H9 (cell line): ENCODE results near the gene RPS27L. TPM values are rescaled to one million over a fixed set of nuclear protein-coding genes. Genes with fewer than 3 reads are reported as not detected.
A peak's percentile ranks its signal among the peaks of the same experiment; 100 is the strongest.

Experiments used
- DNase-seq: peaks from one replicate; pipeline ENCODE4 v3.0.0-alpha.2; 2017
- H2AFZ ChIP-seq: one replicate; pipeline ENCODE4 v1.6.1; 2013; ENCODE audit warnings: mild to moderate bottlenecking, low read length, control low read depth, moderate library complexity
- H2AK5ac ChIP-seq: 2 replicates; pipeline ENCODE4 v1.6.1; 2013; ENCODE audit warnings: low read length, control low read depth, mixed read lengths; ENCODE audit not compliant: insufficient read length
- H2BK120ac ChIP-seq: one replicate; pipeline ENCODE4 v1.6.1; 2013; ENCODE audit warnings: low read depth, mild to moderate bottlenecking, low read length, control low read depth, inconsistent platforms; ENCODE audit not compliant: poor library complexity, severe bottlenecking
- H2BK12ac ChIP-seq: 2 replicates; pipeline ENCODE4 v1.6.1; 2013; ENCODE audit warnings: low read length, control low read depth, mixed read lengths, low read depth; ENCODE audit not compliant: insufficient read length
- H2BK15ac ChIP-seq: 2 replicates; pipeline ENCODE4 v1.6.1; 2013; ENCODE audit warnings: low read depth, low read length, control low read depth
- H2BK20ac ChIP-seq: one replicate; pipeline ENCODE4 v1.6.1; 2013; ENCODE audit warnings: low read depth, mild to moderate bottlenecking, low read length, control low read depth, inconsistent platforms; ENCODE audit not compliant: poor library complexity, severe bottlenecking
- H2BK5ac ChIP-seq: 2 replicates; pipeline ENCODE4 v1.6.1; 2013; ENCODE audit warnings: low read length, control low read depth, mixed read lengths; ENCODE audit not compliant: insufficient read length
- H3K14ac ChIP-seq: 2 replicates; pipeline ENCODE4 v1.6.1; 2013; ENCODE audit warnings: low read length, control low read depth; ENCODE audit not compliant: insufficient read depth
- H3K18ac ChIP-seq: 2 replicates; pipeline ENCODE4 v1.6.1; 2013; ENCODE audit warnings: low read depth, mild to moderate bottlenecking, mixed read lengths, low read length, control low read depth; ENCODE audit not compliant: insufficient read length
- H3K23ac ChIP-seq: 2 replicates; pipeline ENCODE4 v1.6.1; 2013; ENCODE audit warnings: low read length, control low read depth, mixed read lengths, low read depth; ENCODE audit not compliant: insufficient read length
- H3K23me2 ChIP-seq: 2 replicates; pipeline ENCODE4 v1.6.1; 2013; ENCODE audit warnings: low read depth, mild to moderate bottlenecking, mixed read lengths, low read length, control low read depth; ENCODE audit not compliant: insufficient read length, poor library complexity, severe bottlenecking
- H3K27ac ChIP-seq: 2 replicates; pipeline ENCODE4 v1.5.1; 2013; ENCODE audit warnings: low read length, control low read depth, mixed read lengths, low read depth; ENCODE audit not compliant: insufficient read length
- H3K27me3 ChIP-seq: 2 replicates; pipeline ENCODE4 v1.6.1; 2013; ENCODE audit warnings: low read length, control low read depth, inconsistent platforms; ENCODE audit not compliant: insufficient read depth
- H3K4ac ChIP-seq: 2 replicates; pipeline ENCODE4 v1.6.1; 2013; ENCODE audit warnings: low read depth, mild to moderate bottlenecking, control low read depth, inconsistent platforms, low read length, moderate library complexity
- H3K4me1 ChIP-seq: 2 replicates; pipeline ENCODE4 v1.6.1; 2013; ENCODE audit warnings: low read length, control low read depth, inconsistent platforms; ENCODE audit not compliant: insufficient read depth
- H3K4me2 ChIP-seq: 2 replicates; pipeline ENCODE4 v1.6.1; 2013; ENCODE audit warnings: low read length, control low read depth, mixed read lengths; ENCODE audit not compliant: insufficient read length, insufficient read depth
- H3K56ac ChIP-seq: 2 replicates; pipeline ENCODE4 v1.6.1; 2013; ENCODE audit warnings: low read depth, mild to moderate bottlenecking, mixed read lengths, low read length, control low read depth; ENCODE audit not compliant: insufficient read length
- H3K79me1 ChIP-seq: 2 replicates; pipeline ENCODE4 v1.6.1; 2013; ENCODE audit warnings: low read depth, mild to moderate bottlenecking, moderate library complexity, low read length, control low read depth, inconsistent platforms; ENCODE audit not compliant: insufficient read depth, poor library complexity, severe bottlenecking
- H3K79me2 ChIP-seq: 2 replicates; pipeline ENCODE4 v1.6.1; 2013; ENCODE audit warnings: low read length, control low read depth, inconsistent platforms; ENCODE audit not compliant: insufficient read depth
- H3K9ac ChIP-seq: 2 replicates; pipeline ENCODE4 v1.6.1; 2013; ENCODE audit warnings: low read length, control low read depth, mixed read lengths; ENCODE audit not compliant: insufficient read length; ENCODE audit errors: extremely low read depth
- H3K9me3 ChIP-seq: one replicate; pipeline ENCODE4 v1.6.1; 2013; ENCODE audit warnings: low read depth, low read length, inconsistent platforms; ENCODE audit not compliant: control insufficient read depth
- H3T11ph ChIP-seq: one replicate; pipeline ENCODE4 v1.6.1; 2013; ENCODE audit warnings: mild to moderate bottlenecking, low read length, control low read depth, inconsistent platforms
- H4K20me1 ChIP-seq: one replicate; pipeline ENCODE4 v1.6.1; 2013; ENCODE audit not compliant: control insufficient read depth, insufficient read length, insufficient read depth
- H4K5ac ChIP-seq: 2 replicates; pipeline ENCODE4 v1.6.1; 2013; ENCODE audit warnings: low read depth, mild to moderate bottlenecking, mixed read lengths, low read length, control low read depth; ENCODE audit not compliant: insufficient read length
- H4K8ac ChIP-seq: replicated peaks from 2 replicates; pipeline ENCODE4 v1.6.1; 2013; ENCODE audit warnings: low read length, control low read depth, mixed read lengths, low read depth; ENCODE audit not compliant: insufficient read length
- H4K91ac ChIP-seq: 2 replicates; pipeline ENCODE4 v1.6.1; 2013; ENCODE audit warnings: low read depth, mild to moderate bottlenecking, moderate library complexity, mixed read lengths, low read length, control low read depth; ENCODE audit not compliant: insufficient read length
- H3K27ac Mint-ChIP-seq, 3 experiments: 2 replicates in 2 of 3; 3 replicates in 1 of 3; pipeline ENCODE4 v1.8.0; 2020 to 2021; ENCODE audit warnings: mixed read lengths in 3 of 3, mild to moderate bottlenecking in 1 of 3, moderate library complexity in 1 of 3
- H3K27me3 Mint-ChIP-seq: 2 replicates; pipeline ENCODE4 v1.8.0; 2021; ENCODE audit warnings: low read depth, mild to moderate bottlenecking, moderate library complexity, mixed read lengths
- H3K36me3 Mint-ChIP-seq, 3 experiments: 2 replicates in 2 of 3; 3 replicates in 1 of 3; pipeline ENCODE4 v1.8.0; 2020 to 2021; ENCODE audit warnings: low read depth in 3 of 3, mixed read lengths in 3 of 3; ENCODE audit not compliant: insufficient read depth in 1 of 3
- H3K4me1 Mint-ChIP-seq, 2 experiments: 2 replicates each; pipeline ENCODE4 v1.8.0; 2020; ENCODE audit warnings: mixed read lengths in 2 of 2
- H3K4me3 Mint-ChIP-seq, 2 experiments: 2 replicates in 1 of 2; 3 replicates in 1 of 2; pipeline ENCODE4 v1.8.0; 2020 to 2021; ENCODE audit warnings: mild to moderate bottlenecking in 2 of 2, mixed read lengths in 2 of 2, moderate library complexity in 1 of 2
- H3K9me3 Mint-ChIP-seq, 2 experiments: 2 replicates in 1 of 2; 3 replicates in 1 of 2; pipeline ENCODE4 v1.8.0; 2020; ENCODE audit warnings: mild to moderate bottlenecking in 2 of 2, mixed read lengths in 2 of 2, moderate library complexity in 1 of 2
- WGBS: extraction: QIAGEN DNeasy Blood & Tissue Kit; methylation state at CpG from one replicate; pipeline ENCODE4 v1.1.7; 2013; ENCODE audit warnings: missing lambda C conversion rate, low lambda C conversion rate, mixed read lengths; ENCODE audit not compliant: insufficient read length; ENCODE audit errors: extremely low coverage; 5-methylcytosine and 5-hydroxymethylcytosine counted together
- total RNA-seq: library from RNA; stranded (reverse); gene quantifications from 2 replicates; pipeline ENCODE4 v1.2.1, GENCODE V29; 2021
- TF ChIP-seq, protein P1 (sequence below): fragments of 200-600 bp; sonication (generic); conservative IDR thresholded peaks from 3 replicates; pipeline ENCODE4 v1.8.0; 2021; ENCODE audit warnings: antibody characterized with exemption, mild to moderate bottlenecking

Gene RPS27L
- total RNA-seq, 1 experiment from 2014 or later = 180 TPM

- Histone ChIP-seq H3K79me1 (no peaks in the 10 kb centered on the region), H2BK15ac (no peak overlapping the region), H3K18ac (no peak overlapping the region), H4K5ac (no peak overlapping the region), H4K20me1 (no peaks in the 10 kb centered on the region), H3K23me2 (peaks cover 3% of the 10 kb centered on the region), H2BK20ac (no peak overlapping the region), H3K4me2 (no peak overlapping the region), H2BK12ac (no peak overlapping the region), H3K9ac (no peak overlapping the region), H3K79me2 (peaks cover 11% of the 10 kb centered on the region; the same call in 1 of the 2 replicates), H2BK5ac (no peak overlapping the region), H3K9me3 (no peaks in the 10 kb centered on the region), H3T11ph (no peak overlapping the region), H3K56ac (no peak overlapping the region), H3K23ac (no peak overlapping the region), H2AFZ (no peak overlapping the region), H3K4me1 (peaks cover 11% of the 10 kb centered on the region; the same call in 1 of the 2 replicates), H3K27me3 (no peaks in the 10 kb centered on the region), H2AK5ac (no peak overlapping the region), H3K27ac (no peak overlapping the region), H3K14ac (no peak overlapping the region), H4K91ac (no peak overlapping the region), H4K8ac (no peak overlapping the region), H2BK120ac (no peak overlapping the region), H3K4ac (no peak overlapping the region)
- no CpG with 5 or more reads among the region's 4 CpGs for WGBS
- no peaks in the 10 kb centered on the region for H3K27me3 Mint-ChIP-seq
- H3K4me1 Mint-ChIP-seq = peaks cover 64 to 71% of the 10 kb centered on the region in 2 experiments
- no peak for DNase-seq
- no peaks in the 10 kb centered on the region for H3K9me3 Mint-ChIP-seq
- TF ChIP-seq, protein P1, sequence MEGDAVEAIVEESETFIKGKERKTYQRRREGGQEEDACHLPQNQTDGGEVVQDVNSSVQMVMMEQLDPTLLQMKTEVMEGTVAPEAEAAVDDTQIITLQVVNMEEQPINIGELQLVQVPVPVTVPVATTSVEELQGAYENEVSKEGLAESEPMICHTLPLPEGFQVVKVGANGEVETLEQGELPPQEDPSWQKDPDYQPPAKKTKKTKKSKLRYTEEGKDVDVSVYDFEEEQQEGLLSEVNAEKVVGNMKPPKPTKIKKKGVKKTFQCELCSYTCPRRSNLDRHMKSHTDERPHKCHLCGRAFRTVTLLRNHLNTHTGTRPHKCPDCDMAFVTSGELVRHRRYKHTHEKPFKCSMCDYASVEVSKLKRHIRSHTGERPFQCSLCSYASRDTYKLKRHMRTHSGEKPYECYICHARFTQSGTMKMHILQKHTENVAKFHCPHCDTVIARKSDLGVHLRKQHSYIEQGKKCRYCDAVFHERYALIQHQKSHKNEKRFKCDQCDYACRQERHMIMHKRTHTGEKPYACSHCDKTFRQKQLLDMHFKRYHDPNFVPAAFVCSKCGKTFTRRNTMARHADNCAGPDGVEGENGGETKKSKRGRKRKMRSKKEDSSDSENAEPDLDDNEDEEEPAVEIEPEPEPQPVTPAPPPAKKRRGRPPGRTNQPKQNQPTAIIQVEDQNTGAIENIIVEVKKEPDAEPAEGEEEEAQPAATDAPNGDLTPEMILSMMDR = no peak
- peak overlapping the region in 1 of 3 experiments; percentile 38; a peak in 1 of 7 replicates for H3K27ac Mint-ChIP-seq
- H3K36me3 Mint-ChIP-seq = no peaks in the 10 kb centered on the region
- H3K4me3 Mint-ChIP-seq = no peak overlapping the region
Observed at GRCh38 chr15:63194880-63195568, 37.7 kb upstream of the RPS27L start.
